GM18505 (cell line): ENCODE data around the gene PLCB4.

Experiments
- ATAC-seq: cut with Tn5 transposase; IDR thresholded peaks from one replicate; pipeline ENCODE4 v1.9.1; 2021; ENCODE audit not compliant: unreplicated experiment
- POLR2A ChIP-seq: IDR thresholded peaks from 4 replicates; pipeline ENCODE4 v1.6.1; 2011; ENCODE audit warnings: borderline replicate concordance; ENCODE audit not compliant: insufficient read depth, insufficient read length; ENCODE audit errors: extremely low read depth

Gene PLCB4

GRCh38 chr20:9492067-9492466 is 423.2 kb downstream of the PLCB4 start:
- no peak for ATAC-seq
- TF ChIP-seq POLR2A, result no peak

- ATAC-seq, result no peak
- TF ChIP-seq POLR2A, result no peak
Observed at GRCh38 chr20:9493803-9494202, 424.9 kb downstream of the PLCB4 start.

GRCh38 chr20:9495701-9496100 is 426.8 kb downstream of the PLCB4 start:
- no peak for ATAC-seq
- TF ChIP-seq POLR2A, result no peak

- ATAC-seq, result no peak
- no peak for TF ChIP-seq POLR2A
Observed at GRCh38 chr20:9496155-9496554, 427.3 kb downstream of the PLCB4 start.

- ATAC-seq, result no peak
Observed at GRCh38 chr20:9498322-9498721, 429.4 kb downstream of the PLCB4 start.

GRCh38 chr20:9499126-9499899 is 430.4 kb downstream of the PLCB4 start:
- no peak for TF ChIP-seq POLR2A
- no peak for ATAC-seq

More at GRCh38 chr20:9498322-9498721, 429.4 kb downstream of the PLCB4 start:
- TF ChIP-seq POLR2A, result no peak

GRCh38 chr20:9500121-9500520 is 431.2 kb downstream of the PLCB4 start:
- TF ChIP-seq POLR2A, result no peak
- ATAC-seq, result peak; percentile 70

- no peak for TF ChIP-seq POLR2A
- no peak for ATAC-seq
Observed at GRCh38 chr20:9501473-9501872, 432.6 kb downstream of the PLCB4 start.

GRCh38 chr20:9503526-9504245 is 434.8 kb downstream of the PLCB4 start:
- no peak for TF ChIP-seq POLR2A
- ATAC-seq, result no peak

- no peak for ATAC-seq
- TF ChIP-seq POLR2A, result no peak
Observed at GRCh38 chr20:9506280-9506821, 437.5 kb downstream of the PLCB4 start.

- no peak for ATAC-seq
- TF ChIP-seq POLR2A, result no peak
Observed at GRCh38 chr20:9506964-9507369, 438.1 kb downstream of the PLCB4 start.

- ATAC-seq, result no peak
- no peak for TF ChIP-seq POLR2A
Observed at GRCh38 chr20:9507544-9508239, 438.8 kb downstream of the PLCB4 start.

GRCh38 chr20:9508240-9508661 is 439.4 kb downstream of the PLCB4 start:
- ATAC-seq, result no peak
- no peak for TF ChIP-seq POLR2A
